Jurkat, Clone E6-1 (cell line): ENCODE data around the gene UCMA.

Experiments
- DNase-seq: peaks from one replicate; pipeline ENCODE4 v3.0.0-alpha.2; 2011; ENCODE audit warnings: low read depth, low spot score
- H3K4me3 ChIP-seq: 2 replicates; pipeline ENCODE4 v1.5.1; 2011; ENCODE audit warnings: mild to moderate bottlenecking, low read length, control low read depth, moderate library complexity

Gene UCMA

DNA sequence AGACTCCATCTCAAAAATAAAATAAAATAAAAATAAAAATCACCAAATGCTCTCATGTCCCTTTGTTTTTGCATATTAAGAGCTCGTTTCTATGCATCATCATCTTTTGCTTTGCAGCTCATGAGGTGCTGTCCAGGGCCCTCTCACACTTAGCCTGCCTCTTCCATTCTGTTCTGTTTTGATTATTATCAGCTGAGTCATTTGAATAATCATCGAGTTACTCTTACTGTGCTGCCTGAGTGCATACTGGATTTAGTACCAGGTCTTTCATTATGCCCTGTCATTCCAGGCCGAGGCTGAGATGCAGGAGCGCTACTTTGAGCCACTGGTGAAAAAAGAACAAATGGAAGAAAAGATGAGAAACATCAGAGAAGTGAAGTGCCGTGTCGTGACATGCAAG, 33.0 kb downstream of the UCMA start:
- no peak for DNase-seq
- no peak overlapping the region for H3K4me3 ChIP-seq

DNA sequence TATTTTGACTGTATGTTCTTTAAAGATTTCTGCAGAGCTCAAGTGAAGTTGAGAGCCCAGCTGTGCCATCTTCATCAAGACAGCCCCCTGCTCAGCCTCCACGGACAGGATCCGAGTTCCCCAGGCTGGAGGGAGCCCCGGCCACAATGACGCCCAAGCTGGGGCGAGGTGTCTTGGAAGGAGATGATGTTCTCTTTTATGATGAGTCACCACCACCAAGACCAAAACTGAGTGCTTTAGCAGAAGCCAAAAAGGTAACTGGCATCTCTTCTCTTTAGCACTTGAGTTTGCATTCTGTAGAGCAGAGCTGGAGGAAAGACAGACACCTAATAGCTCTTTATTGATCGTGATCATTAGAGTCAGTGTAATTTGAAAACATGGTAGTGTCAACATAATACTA, 39.2 kb downstream of the UCMA start:
- no peak for DNase-seq
- no peak overlapping the region for H3K4me3 ChIP-seq

- no peak for DNase-seq
- H3K4me3 ChIP-seq: no peak overlapping the region
Measured at GRCh38 chr10:13193637-13194036, 40.5 kb downstream of the UCMA start.

- H3K4me3 ChIP-seq: no peak overlapping the region
- no peak for DNase-seq
Measured at GRCh38 chr10:13191362-13191761, 42.8 kb downstream of the UCMA start.

GRCh38 chr10:13190816-13191215, 43.4 kb downstream of the UCMA start:
- DNase-seq: no peak
- no peak overlapping the region for H3K4me3 ChIP-seq

DNA sequence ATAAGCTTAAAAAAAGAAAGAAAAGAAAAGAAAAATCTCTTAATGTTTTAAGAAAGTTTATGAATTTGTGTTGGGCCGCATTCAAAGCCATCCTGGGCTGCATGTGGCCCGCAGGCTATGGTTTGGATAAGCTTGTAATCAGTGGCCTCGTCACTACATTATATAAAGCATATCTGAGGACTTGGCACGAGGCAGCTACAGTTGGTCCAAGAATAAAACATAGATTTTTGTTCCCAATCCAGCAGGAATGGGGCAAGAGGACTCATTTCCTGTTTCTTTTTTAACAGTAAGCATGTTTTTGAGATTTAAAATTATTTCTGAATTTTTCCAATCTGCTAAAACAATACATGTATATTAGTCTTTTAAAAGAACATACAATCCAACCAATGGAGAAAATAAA, 44.2 kb downstream of the UCMA start:
- DNase-seq: no peak

DNA sequence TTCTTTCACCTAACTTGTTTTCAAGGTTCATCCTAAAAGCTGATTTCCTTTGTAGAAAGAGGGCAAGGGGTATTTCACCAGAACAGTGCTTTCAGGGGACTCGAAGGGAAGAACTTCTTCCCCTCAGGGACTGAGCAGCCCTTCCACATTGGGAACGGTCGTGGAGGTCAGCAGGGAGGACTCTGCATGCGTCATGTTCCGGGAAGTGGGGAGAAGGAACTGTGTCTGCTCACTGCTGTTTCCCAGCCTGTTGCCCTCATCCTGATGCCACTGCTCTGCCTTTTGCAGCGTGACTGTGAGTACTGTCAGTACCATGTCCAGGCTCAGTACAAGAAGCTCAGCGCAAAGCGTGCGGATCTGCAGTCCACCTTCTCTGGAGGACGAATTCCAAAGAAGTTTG, 45.6 kb downstream of the UCMA start:
- no peak overlapping the region for H3K4me3 ChIP-seq
- no peak for DNase-seq

More for the DNA sequence above, 44.2 kb downstream of the UCMA start:
- no peak overlapping the region for H3K4me3 ChIP-seq

DNA sequence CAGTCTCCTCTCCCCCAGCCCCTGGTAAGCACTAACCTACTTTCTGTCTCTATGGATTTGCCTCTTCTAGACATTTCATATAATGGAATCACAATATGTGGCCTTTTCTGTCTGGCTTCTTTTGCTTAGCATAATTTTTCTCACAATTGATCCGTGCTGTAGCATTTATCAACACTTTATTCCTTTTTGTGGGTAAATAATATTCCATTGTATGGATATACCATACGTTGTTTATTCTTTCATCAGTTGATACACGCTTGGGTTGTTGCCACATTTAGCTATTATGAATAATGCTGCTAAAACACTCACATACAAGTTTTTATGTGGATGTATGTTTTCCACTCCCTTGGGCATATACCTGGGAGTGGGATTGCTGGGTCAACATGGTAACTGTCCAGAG, 47.0 kb downstream of the UCMA start:
- no peak overlapping the region for H3K4me3 ChIP-seq
- no peak for DNase-seq

- no peak overlapping the region for H3K4me3 ChIP-seq
- DNase-seq: no peak
Measured at GRCh38 chr10:13184730-13185514, 49.3 kb downstream of the UCMA start.

DNA sequence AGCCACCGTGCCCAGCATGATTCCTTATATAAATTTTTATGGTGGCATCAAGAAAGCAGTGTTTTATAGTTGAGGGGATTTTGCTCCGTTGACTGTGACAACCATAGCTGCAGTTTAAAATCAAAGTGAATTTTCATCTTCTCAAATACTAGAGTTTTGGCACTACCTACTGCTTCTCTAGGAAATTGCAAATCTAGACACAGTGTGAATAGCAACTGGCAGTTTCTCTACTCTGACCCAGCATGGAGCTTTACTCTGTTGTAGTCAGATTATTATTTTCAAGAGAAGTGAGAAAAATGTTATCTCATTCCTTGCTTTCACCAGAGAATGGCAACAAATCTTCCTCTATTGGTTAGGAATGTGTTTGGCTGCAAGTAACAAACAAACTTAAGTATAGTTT, 49.9 kb downstream of the UCMA start:
- DNase-seq: no peak
- no peak overlapping the region for H3K4me3 ChIP-seq

GRCh38 chr10:13183625-13184024, 50.5 kb downstream of the UCMA start:
- no peak overlapping the region for H3K4me3 ChIP-seq
- no peak for DNase-seq

- H3K4me3 ChIP-seq: no peak overlapping the region
- DNase-seq: no peak
Measured at GRCh38 chr10:13182424-13182823, 51.8 kb downstream of the UCMA start.

- no peak overlapping the region for H3K4me3 ChIP-seq
Measured at GRCh38 chr10:13180788-13181187, 53.4 kb downstream of the UCMA start.

GRCh38 chr10:13173616-13174015, 60.6 kb downstream of the UCMA start:
- H3K4me3 ChIP-seq: no peak overlapping the region

More at GRCh38 chr10:13180788-13181187, 53.4 kb downstream of the UCMA start:
- DNase-seq: no peak

More at GRCh38 chr10:13173616-13174015, 60.6 kb downstream of the UCMA start:
- no peak for DNase-seq
